Endodermal cell (in vitro differentiated cells): ENCODE measurements around the gene GSE1. TPM values are rescaled to one million over a fixed set of nuclear protein-coding genes. Genes with fewer than 3 reads are reported as not detected.

Experiments
- DNase-seq: peaks from one replicate; pipeline ENCODE4 v3.0.0-alpha.2; 2017
- H3K27ac ChIP-seq: 2 replicates; pipeline ENCODE4 v1.5.1; 2013; ENCODE audit warnings: mild to moderate bottlenecking, low read depth, low read length, moderate library complexity
- H3K27me3 ChIP-seq: 2 replicates; pipeline ENCODE4 v1.6.1; 2013; ENCODE audit warnings: mild to moderate bottlenecking, low read length, moderate library complexity; ENCODE audit not compliant: insufficient read depth, control insufficient read depth, poor library complexity, severe bottlenecking
- H3K36me3 ChIP-seq: 2 replicates; pipeline ENCODE4 v1.7.0; 2013; ENCODE audit warnings: mild to moderate bottlenecking, low read length, moderate library complexity; ENCODE audit not compliant: control insufficient read depth, insufficient read depth
- H3K4me1 ChIP-seq: one replicate; pipeline ENCODE4 v1.7.0; 2013; ENCODE audit warnings: low read length; ENCODE audit not compliant: control insufficient read depth, insufficient read depth
- H3K4me3 ChIP-seq: 2 replicates; pipeline ENCODE4 v1.5.1; 2013; ENCODE audit warnings: mild to moderate bottlenecking, low read length, moderate library complexity
- H3K9ac ChIP-seq: 2 replicates; pipeline ENCODE4 v1.6.1; 2013; ENCODE audit warnings: mild to moderate bottlenecking, low read length, moderate library complexity; ENCODE audit not compliant: poor library complexity, severe bottlenecking; ENCODE audit errors: extremely low read depth
- H3K9me3 ChIP-seq: 2 replicates; pipeline ENCODE4 v1.6.1; 2013; ENCODE audit warnings: mild to moderate bottlenecking, low read length, moderate library complexity; ENCODE audit not compliant: control insufficient read depth
- H3K27ac Mint-ChIP-seq: 2 replicates; pipeline ENCODE4 v1.8.0; 2020; ENCODE audit warnings: mixed read lengths
- H3K27me3 Mint-ChIP-seq: 2 replicates; pipeline ENCODE4 v1.8.0; 2021; ENCODE audit warnings: mild to moderate bottlenecking, mixed read lengths; ENCODE audit not compliant: insufficient read depth
- H3K36me3 Mint-ChIP-seq: 2 replicates; pipeline ENCODE4 v1.8.0; 2020; ENCODE audit warnings: low read depth, mixed read lengths
- H3K4me1 Mint-ChIP-seq: 2 replicates; pipeline ENCODE4 v1.8.0; 2020; ENCODE audit warnings: mixed read lengths
- H3K4me3 Mint-ChIP-seq: 2 replicates; pipeline ENCODE4 v1.8.0; 2020; ENCODE audit warnings: mild to moderate bottlenecking, moderate library complexity, mixed read lengths
- H3K9me3 Mint-ChIP-seq: 2 replicates; pipeline ENCODE4 v1.8.0; 2020; ENCODE audit warnings: mild to moderate bottlenecking, mixed read lengths
- WGBS, 2 experiments: methylation state at CpG; one replicate each; pipeline versions ENCODE4 v1.1.5 to v1.1.7; 2013; ENCODE audit warnings: missing lambda C conversion rate in 2 of 2, mixed read lengths in 1 of 2; ENCODE audit not compliant: insufficient coverage in 1 of 2, insufficient read length in 1 of 2; 5-methylcytosine and 5-hydroxymethylcytosine counted together
- total RNA-seq, 2 donors: library from RNA; stranded (reverse); fragmentation: NEBNext Ultra II Directional in 1 of 2; extraction: Animal tissue kit (Norgen Biotek cat#: 25700) in 1 of 2; gene quantifications; 2 replicates in 1 of 2; 3 replicates in 1 of 2; pipeline ENCODE4 v1.2.1, GENCODE V29; 2021
- TF ChIP-seq, protein P1 (sequence below): fragments of 200-600 bp; sonication (generic); conservative IDR thresholded peaks from 2 replicates; pipeline ENCODE4 v1.5.0; 2021; ENCODE audit warnings: antibody characterized with exemption, mild to moderate bottlenecking

GSE1 gene
- total RNA-seq, 2 donors from 2014 or later, result 108 to 128 TPM

DNA sequence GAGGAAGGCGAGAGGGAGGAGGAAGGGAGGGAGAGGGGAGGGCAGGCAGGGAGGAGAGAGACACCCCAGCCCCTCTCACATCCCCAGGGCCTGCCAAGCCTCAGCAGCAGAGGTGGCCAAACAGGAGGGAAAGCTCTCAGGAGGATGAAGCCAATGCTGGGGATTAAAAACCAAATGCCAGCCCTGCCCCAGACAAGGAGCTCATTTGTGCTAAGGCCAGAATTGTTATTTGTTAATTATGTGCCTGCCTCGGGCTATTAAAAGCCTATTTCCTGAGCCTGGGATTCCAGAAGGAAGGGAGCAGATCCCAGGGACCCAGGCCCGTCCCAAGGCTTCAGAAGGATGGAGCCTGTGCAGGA lies 103.5 kb downstream of the GSE1 start:
- H3K36me3 Mint-ChIP-seq, result peaks cover 8% of the 10 kb centered on the region
- Histone ChIP-seq H3K27ac (peak overlapping the region; percentile 94), H3K9ac (no peak overlapping the region), H3K4me3 (no peak overlapping the region), H3K9me3 (peaks cover 8% of the 10 kb centered on the region), H3K4me1 (peaks cover 2% of the 10 kb centered on the region), H3K27me3 (peaks cover 21% of the 10 kb centered on the region), H3K36me3 (no peaks in the 10 kb centered on the region)
- H3K9me3 Mint-ChIP-seq, result peaks cover 6% of the 10 kb centered on the region
- peaks cover 3% of the 10 kb centered on the region for H3K4me1 Mint-ChIP-seq
- no peak overlapping the region for H3K4me3 Mint-ChIP-seq
- no peak overlapping the region for H3K27ac Mint-ChIP-seq
- DNase-seq, result no peak
- TF ChIP-seq, protein P1, sequence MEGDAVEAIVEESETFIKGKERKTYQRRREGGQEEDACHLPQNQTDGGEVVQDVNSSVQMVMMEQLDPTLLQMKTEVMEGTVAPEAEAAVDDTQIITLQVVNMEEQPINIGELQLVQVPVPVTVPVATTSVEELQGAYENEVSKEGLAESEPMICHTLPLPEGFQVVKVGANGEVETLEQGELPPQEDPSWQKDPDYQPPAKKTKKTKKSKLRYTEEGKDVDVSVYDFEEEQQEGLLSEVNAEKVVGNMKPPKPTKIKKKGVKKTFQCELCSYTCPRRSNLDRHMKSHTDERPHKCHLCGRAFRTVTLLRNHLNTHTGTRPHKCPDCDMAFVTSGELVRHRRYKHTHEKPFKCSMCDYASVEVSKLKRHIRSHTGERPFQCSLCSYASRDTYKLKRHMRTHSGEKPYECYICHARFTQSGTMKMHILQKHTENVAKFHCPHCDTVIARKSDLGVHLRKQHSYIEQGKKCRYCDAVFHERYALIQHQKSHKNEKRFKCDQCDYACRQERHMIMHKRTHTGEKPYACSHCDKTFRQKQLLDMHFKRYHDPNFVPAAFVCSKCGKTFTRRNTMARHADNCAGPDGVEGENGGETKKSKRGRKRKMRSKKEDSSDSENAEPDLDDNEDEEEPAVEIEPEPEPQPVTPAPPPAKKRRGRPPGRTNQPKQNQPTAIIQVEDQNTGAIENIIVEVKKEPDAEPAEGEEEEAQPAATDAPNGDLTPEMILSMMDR, result no peak
- 90 to 100% methylated on average over 1 to 3 of the region's 3 CpGs for WGBS, 2 experiments
- peaks cover 21% of the 10 kb centered on the region for H3K27me3 Mint-ChIP-seq

DNA sequence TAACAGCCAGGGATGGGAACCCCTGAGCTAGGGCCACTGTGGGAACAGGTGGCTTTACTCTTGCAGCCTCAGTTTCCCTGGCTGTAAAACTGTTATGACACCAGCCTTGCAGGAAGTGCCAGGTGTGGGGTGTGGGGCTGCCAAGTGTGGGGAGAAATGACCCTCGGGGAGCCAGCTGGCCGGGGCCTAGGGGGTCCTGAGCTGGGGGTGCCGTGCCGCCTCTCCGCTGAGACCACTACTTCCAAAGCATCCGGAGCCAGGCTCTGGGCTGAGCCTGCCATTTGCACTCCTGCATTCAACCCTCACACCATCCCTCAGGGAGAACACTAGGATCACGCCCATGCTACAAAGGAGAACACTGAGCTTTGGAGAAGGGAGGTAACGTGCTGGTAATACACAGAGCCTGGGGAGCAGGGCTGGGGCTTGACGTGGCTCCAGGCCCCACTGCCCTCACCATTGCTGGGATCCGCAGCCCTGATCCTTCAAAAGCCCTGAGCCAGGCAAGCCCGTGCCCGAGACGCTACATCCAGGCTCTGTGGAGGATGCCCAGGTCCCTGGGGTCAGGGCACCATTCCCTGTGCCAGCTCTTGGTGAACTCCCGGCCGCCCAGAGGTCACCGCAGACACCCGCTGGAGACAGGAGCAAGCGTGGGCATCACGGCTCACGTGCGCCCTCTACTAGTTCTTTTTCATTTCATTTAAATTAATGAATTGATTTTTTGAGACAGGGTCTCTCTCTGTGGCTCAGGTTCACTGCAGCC lies 104.5 kb downstream of the GSE1 start:
- H3K9me3 Mint-ChIP-seq, result no peaks in the 10 kb centered on the region
- 55 to 87% methylated on average over 7 to 21 of the region's 21 CpGs for WGBS, 2 experiments
- no peak overlapping the region for H3K27ac Mint-ChIP-seq

DNA sequence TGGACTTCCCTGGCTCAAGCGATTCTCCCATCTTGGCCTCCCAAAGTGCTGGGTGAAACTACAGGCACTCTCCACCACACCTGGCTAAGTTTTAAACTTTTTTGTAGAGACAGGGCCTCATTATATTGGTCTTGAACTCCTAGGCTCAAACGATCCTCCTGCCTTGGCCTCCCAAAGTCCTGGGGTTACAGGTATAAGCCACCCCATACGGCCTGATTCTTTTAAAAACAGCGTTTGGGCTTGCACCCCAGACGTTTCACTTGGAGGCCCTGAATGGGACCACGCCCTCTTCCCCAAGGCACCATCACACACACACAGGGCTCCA lies 105.0 kb downstream of the GSE1 start:
- H3K27ac Mint-ChIP-seq, result no peak overlapping the region
- H3K9me3 Mint-ChIP-seq, result no peaks in the 10 kb centered on the region

More for the DNA sequence above, 104.5 kb downstream of the GSE1 start:
- Histone ChIP-seq H3K9me3 (no peaks in the 10 kb centered on the region), H3K4me1 (peaks cover 2% of the 10 kb centered on the region), H3K36me3 (no peaks in the 10 kb centered on the region), H3K27me3 (peaks cover 21% of the 10 kb centered on the region), H3K27ac (no peak overlapping the region), H3K9ac (no peak overlapping the region), H3K4me3 (no peak overlapping the region)
- DNase-seq, result peak; percentile 89
- TF ChIP-seq, protein P1, result peak; percentile 87
- peaks cover 21% of the 10 kb centered on the region for H3K27me3 Mint-ChIP-seq
- H3K36me3 Mint-ChIP-seq, result peaks cover 2% of the 10 kb centered on the region
- no peak overlapping the region for H3K4me3 Mint-ChIP-seq
- peaks cover 3% of the 10 kb centered on the region for H3K4me1 Mint-ChIP-seq

More for the DNA sequence above, 105.0 kb downstream of the GSE1 start:
- no peak for DNase-seq
- H3K36me3 ChIP-seq, result no peaks in the 10 kb centered on the region
- Mint-ChIP-seq H3K4me1 (peaks cover 3% of the 10 kb centered on the region), H3K27me3 (peaks cover 21% of the 10 kb centered on the region), H3K4me3 (no peak overlapping the region), H3K36me3 (no peaks in the 10 kb centered on the region)
- H3K9ac ChIP-seq, result no peak overlapping the region
- H3K9me3 ChIP-seq, result no peaks in the 10 kb centered on the region
- peaks cover 2% of the 10 kb centered on the region for H3K4me1 ChIP-seq
- H3K4me3 ChIP-seq, result no peak overlapping the region
- TF ChIP-seq, protein P1, result no peak
- no peak overlapping the region for H3K27ac ChIP-seq
- 55 to 58% methylated on average over 4 to 6 of the region's 6 CpGs for WGBS, 2 experiments
- H3K27me3 ChIP-seq, result peaks cover 21% of the 10 kb centered on the region
